Central memory CD4-positive, alpha-beta T cell (primary cell): Measurements from ENCODE around the gene KCNMA1.

Source experiments
- DNase-seq: peaks from one replicate; pipeline ENCODE4 v3.0.0; 2022

Gene KCNMA1

GRCh38 chr10:77474939-77475338, 162.7 kb downstream of the KCNMA1 start:
- no peak for DNase-seq

GRCh38 chr10:77474386-77474785, 163.2 kb downstream of the KCNMA1 start:
- DNase-seq, result no peak

GRCh38 chr10:77472146-77472545, 165.5 kb downstream of the KCNMA1 start:
- DNase-seq, result no peak

GRCh38 chr10:77471069-77471536, 166.5 kb downstream of the KCNMA1 start:
- DNase-seq, result no peak

- no peak for DNase-seq
These were observed 170.1 kb downstream of the KCNMA1 start for GRCh38 chr10:77467422-77467963.

- DNase-seq, result no peak
These were observed 173.5 kb downstream of the KCNMA1 start for GRCh38 chr10:77463967-77464745.

GRCh38 chr10:77463499-77463898, 174.1 kb downstream of the KCNMA1 start:
- no peak for DNase-seq

GRCh38 chr10:77461636-77462296, 175.8 kb downstream of the KCNMA1 start:
- no peak for DNase-seq

GRCh38 chr10:77459905-77460304, 177.7 kb downstream of the KCNMA1 start:
- no peak for DNase-seq

GRCh38 chr10:77458986-77459590, 178.5 kb downstream of the KCNMA1 start:
- DNase-seq, result no peak

GRCh38 chr10:77457721-77458120, 179.9 kb downstream of the KCNMA1 start:
- no peak for DNase-seq

GRCh38 chr10:77457266-77457665, 180.3 kb downstream of the KCNMA1 start:
- no peak for DNase-seq

GRCh38 chr10:77456414-77456813, 181.2 kb downstream of the KCNMA1 start:
- DNase-seq, result no peak

GRCh38 chr10:77455561-77455960, 182.0 kb downstream of the KCNMA1 start:
- DNase-seq, result no peak

GRCh38 chr10:77452952-77453564, 184.6 kb downstream of the KCNMA1 start:
- no peak for DNase-seq

GRCh38 chr10:77451886-77452285, 185.7 kb downstream of the KCNMA1 start:
- no peak for DNase-seq

- no peak for DNase-seq
These were observed 189.4 kb downstream of the KCNMA1 start for GRCh38 chr10:77448226-77448625.

GRCh38 chr10:77446700-77447099, 190.9 kb downstream of the KCNMA1 start:
- DNase-seq, result no peak

GRCh38 chr10:77445547-77445946, 192.1 kb downstream of the KCNMA1 start:
- no peak for DNase-seq

GRCh38 chr10:77444041-77444440, 193.6 kb downstream of the KCNMA1 start:
- no peak for DNase-seq

GRCh38 chr10:77442699-77443189, 194.9 kb downstream of the KCNMA1 start:
- no peak for DNase-seq

- no peak for DNase-seq
These were observed 196.0 kb downstream of the KCNMA1 start for GRCh38 chr10:77441353-77442166.
